Anterior cingulate cortex (tissue), 58 donors: ENCODE results near the gene TEX26.
A peak's percentile ranks its signal among the peaks of the same experiment; 100 is the strongest.

Experiments
- DNase-seq, 58 donors: peaks; one replicate each; lab custom pipeline; 2025; lab: John Stamatoyannopoulos, UW

TEX26 gene

GRCh38 chr13:30932481-30933353 is at the start of gene TEX26:
TEX26 (plus strand) TSS chr13:30932656; CDS start chr13:30932716, 60 bp downstream.
- peak in 21 of 58 donors; percentile 6 to 43 (median 22) for DNase-seq

DNA sequence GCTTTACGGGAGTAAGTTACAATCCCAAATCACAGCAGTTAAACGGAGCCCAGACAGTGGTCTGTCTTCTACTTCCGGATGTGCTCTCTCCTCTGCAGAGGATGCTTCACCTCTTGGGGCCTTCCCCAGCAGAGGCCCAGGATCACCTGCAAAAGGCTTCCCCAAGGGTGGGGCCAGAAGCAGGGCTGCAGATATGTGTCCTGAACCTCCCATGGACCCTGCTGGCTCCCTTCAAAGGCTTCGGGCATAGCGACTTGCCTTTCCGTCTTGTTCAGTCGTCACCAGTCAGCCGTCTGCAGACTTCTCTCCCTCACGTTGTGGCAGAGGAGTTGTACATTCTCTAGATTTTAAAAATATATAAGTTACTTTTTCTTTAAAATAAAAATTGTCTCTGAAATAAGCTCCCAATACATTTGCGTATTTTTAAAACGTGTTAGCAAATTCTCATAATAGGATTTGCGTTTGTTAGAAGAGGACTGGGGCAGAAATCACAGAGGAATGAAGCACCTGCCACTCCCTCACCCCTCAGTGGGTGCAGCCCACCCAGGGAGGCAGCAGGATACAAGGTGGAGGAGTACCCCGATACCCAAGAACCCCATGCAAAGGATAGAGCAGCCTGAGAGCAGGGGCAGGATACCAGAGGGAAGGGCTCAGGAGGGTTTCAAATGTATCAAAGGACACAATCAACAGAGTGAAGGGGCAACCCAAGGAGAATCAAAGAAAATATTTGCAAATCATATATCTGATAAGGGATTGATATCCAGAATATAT is 49.3 kb upstream of the TEX26 start:
- DNase-seq: no peak

DNA sequence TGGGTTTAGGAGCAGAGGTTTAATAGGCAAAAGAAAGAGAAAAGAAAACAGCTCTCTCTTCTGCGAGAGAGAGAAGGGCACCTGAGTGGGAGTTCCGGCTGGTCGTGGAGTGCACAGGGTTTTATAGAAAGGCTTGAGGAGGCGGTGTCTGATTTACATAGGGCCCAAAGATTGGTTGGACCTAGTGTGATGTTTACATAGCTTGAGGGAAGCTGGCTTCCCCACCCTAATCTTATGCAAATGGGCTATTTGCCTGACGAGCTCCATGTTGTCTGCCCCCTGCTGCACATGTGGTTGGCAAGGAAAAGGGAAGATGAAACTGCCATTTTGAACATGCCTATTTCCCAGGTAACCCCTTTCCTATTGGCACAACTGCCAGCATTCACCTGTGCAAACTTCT is 47.9 kb upstream of the TEX26 start:
- no peak for DNase-seq

GRCh38 chr13:30889196-30889690 is 43.2 kb upstream of the TEX26 start:
- DNase-seq: no peak

GRCh38 chr13:30892966-30893365 is 39.5 kb upstream of the TEX26 start:
- DNase-seq: no peak

DNA sequence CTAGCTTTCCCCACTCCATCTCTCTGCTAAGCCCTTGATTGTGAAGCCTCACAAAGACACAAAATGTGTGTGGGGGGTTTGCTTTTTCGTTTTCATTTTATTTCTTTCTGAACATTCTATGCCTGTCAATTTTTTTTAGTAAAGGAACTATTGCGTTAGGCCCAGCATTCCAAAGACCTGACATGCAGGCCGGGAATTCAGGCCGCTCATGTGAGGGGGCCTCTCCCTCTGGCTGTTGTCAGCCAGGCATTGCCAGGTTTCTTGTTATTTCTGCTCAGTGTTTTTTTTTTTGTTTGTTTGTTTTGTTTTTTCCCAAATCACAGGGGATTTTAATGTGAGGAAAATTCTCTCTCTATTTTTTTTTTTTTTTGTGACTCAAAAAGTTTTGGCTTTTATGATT is 36.7 kb upstream of the TEX26 start:
- DNase-seq: no peak

DNA sequence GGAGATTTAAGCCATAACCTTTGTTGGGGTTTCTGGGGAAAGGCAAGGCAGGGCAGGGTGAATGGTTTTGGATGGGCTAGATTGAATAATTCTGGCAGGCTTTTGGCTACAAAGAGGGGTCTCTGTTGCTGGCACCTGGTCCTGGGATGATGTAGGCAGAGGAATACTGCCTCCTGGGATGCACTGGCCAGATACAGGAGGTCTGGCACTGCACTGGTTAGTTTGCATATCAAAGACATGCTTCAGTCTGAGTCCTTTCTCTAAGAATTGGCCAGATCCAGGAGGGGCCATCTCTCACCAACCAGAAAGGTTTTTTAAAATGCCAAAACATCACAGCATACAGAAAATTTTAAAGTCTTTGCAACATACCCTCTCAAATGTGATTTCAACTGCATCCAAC is 34.4 kb upstream of the TEX26 start:
- DNase-seq: no peak

- no peak for DNase-seq
Observed at GRCh38 chr13:30898678-30899241, 33.7 kb upstream of the TEX26 start.

- no peak for DNase-seq
Observed at GRCh38 chr13:30900436-30900835, 32.0 kb upstream of the TEX26 start.

- no peak for DNase-seq
Observed at GRCh38 chr13:30900952-30901749, 31.3 kb upstream of the TEX26 start.

DNA sequence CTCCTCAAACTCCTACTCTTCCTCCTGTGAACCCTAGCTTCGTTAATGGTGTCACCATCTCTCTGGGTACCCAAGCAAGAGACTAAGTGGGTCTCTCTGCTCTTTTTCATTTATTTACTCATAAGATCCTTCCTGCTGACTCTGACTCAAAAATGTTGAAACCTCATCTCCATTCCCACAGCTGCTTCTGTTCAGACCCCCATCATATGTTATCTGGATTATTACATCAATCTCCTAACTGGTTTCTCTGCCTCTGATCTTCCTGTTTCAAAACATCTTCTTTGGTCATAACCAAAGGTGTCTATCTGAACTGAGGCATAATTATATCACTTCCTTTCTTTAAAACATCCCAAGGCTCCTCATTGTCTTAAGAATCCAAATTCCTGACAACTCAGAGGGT is 28.4 kb upstream of the TEX26 start:
- no peak for DNase-seq

DNA sequence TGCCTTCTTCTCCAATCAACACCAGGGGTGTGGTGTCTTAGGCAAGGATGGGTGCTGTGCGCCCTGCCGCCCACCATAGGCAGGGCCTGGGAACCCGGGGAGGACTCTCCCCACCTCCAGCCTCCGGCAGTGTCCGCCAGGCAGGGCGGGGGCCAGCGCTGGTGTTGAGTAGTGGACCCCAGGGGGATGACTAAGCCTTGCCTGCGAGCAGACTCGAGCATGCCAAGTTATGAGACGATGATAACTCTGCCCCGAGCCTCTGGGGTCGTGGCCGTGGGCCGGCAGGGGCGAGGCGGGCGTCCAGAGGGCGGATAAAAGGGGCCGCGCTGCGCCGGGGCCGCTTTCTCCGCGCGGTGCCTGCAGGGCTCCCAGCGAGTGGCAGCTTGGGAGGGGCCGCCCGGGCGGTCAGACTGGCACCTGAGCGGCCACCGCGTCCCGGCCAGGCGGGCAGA is 26.5 kb upstream of the TEX26 start, which contains the start of gene MEDAG:
Gene MEDAG (plus strand): TSS at position 340 of the 452 bp plus-strand sequence. CDS start 245 bp downstream, outside the sequence.
- no peak for DNase-seq

GRCh38 chr13:30906411-30907051 is 25.9 kb upstream of the TEX26 start:
- DNase-seq: no peak

DNA sequence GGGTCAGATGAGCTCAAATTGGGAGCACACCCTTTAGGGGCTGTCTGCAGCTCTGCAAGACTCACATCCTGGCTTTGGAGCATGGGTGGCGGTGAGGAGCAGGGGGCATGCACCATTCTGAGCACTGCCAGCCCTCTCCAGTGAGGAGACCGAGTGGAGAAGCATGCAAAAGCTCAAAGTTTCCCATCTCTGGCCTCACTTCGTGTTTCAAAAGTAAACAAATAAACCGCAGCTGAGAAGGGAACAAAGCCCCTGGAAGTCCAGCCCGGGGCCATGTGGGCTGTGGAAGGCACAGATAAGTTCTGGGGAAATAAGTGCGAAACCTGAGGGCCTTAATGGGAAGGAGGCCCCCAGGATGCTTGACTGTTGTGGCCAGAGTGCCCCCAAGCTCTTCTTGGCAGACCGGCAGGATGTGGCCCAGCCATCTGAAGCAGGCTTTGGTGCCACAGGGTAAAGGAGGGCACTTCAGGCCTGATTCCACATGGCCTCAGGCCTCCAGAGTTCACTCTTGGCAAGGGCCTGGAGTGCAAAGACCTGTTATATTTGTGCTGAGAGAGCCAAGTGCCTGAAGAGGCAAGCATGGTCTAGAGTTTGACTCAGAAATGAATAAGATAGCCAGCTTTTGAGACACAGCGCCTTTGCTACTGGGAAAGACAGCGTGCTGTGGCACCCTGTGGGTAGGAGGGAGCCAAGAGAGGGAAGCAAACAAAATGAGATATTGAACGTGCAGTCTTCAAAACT is 25.2 kb upstream of the TEX26 start:
- DNase-seq: peak in 4 of 58 donors; percentile 18 to 42 (median 30)

DNA sequence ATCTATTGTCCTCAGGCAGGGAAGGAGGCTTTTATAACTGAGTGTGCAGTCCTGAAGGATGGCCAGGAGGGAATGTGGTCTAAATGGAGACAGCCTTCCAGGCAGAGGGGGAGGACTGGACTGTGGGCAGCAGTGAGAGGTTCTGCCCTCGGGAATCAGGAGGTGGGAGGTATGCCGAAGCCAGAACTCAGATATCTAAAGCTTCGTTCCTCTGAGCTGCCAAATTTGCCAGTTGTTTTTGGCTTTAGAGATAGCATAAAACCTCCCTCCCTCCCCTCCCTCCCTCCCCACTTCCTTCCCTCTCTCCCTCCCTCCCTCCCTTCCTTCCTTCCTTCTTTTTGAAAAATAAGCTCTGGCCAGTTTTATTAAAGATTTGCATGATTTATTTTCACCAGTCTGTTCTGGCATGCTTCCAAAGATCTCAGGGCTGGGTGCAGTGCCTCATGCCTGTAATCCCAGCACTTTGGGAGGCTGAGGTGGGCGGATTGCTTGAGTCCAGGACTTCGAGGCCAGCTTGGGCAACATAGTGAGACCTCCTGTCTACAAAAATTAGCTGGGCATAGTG is 24.0 kb upstream of the TEX26 start:
- DNase-seq: peak in 1 of 58 donors; percentile 9

DNA sequence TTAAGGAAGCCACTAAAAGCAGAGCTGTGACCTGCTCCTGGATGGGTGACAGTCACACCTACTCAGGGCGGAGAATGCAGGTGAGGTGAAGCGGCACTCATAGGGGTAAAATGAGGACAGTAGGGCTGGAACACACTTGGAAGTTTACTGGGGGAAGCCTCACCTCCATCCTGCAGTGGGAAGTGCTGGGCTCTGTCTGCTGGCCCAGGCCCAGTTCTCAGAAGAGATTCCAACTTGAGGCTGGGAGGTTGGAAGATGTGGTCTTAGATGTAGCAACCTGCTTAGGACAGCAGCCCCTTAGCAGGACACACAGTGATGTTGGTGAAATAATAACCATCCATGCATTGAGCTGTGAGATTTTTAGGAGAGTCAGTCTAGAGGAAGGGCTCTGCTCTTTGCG is 21.8 kb upstream of the TEX26 start:
- no peak for DNase-seq

DNA sequence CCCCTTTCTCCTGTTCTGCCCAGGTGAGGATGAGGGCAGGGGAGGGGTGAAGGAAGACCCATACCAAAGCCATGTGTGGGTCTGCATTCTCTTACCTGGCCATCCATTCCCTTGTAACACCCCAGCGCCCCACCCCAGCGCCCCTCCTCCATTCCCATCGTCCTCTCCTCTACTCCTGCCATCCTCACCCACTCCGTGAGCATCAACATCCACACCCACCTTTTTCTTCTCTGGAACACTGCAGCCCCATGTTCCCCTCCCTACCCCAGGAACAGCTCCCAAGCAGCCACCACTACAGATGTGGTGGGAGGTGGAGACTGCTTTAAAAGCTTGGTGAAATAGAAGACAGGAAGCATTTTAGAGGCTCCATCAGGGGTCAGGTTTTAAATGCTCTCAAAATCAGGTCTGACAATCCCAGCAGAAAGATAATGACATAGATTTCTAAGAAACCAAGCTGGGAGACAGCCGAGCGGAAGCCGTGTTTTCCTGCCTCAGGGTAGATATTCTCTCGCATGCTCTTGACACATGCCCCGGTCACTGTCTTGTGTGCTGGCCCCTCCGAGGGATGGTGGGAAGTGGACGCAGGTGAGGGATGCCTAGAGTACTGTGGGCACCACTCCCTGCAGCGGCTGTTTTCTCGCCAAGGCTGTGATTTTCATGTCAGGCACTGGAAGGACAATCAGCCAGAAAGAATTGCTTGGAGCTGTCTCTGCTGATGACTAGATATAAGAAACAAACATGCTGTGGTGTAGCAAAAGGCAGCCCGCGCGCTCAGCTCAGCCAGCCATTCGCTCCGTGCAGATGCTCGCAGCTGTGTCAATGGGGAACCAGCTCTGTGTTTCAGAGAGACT is 16.5 kb upstream of the TEX26 start:
- peak in 2 of 58 donors; percentile 13 to 36 for DNase-seq
